SK-N-SH treated with all-trans-retinoic acid at 6 μM for 48 hours (cell line): ENCODE data around the gene UBE2E1.
A peak's percentile ranks its signal among the peaks of the same experiment; 100 is the strongest.

Experiments used
- ATAC-seq: fragments of 200-7000 bp; cut with Tn5 transposase; 3 replicates; pipeline ENCODE4 v1.9.1; 2020; ENCODE audit warnings: mild to moderate bottlenecking, moderate library complexity
- ARNTL ChIP-seq: fragments of 450-650 bp; formaldehyde crosslinking; IDR thresholded peaks from 2 replicates; pipeline ENCODE4 v1.5.0; 2020; ENCODE audit warnings: low read depth, mild to moderate bottlenecking, moderate library complexity, borderline replicate concordance
- CREB5 ChIP-seq: fragments of 250-450 bp; sonication (Bioruptor Pico); IDR thresholded peaks from 2 replicates; pipeline ENCODE4 v1.5.1; 2020; ENCODE audit warnings: low read depth, mild to moderate bottlenecking, moderate library complexity
- CSDC2 ChIP-seq: fragments of 250-450 bp; sonication (Bioruptor Pico); IDR thresholded peaks from 2 replicates; pipeline ENCODE4 v1.5.0; 2020; ENCODE audit warnings: mild to moderate bottlenecking, moderate library complexity
- ESRRG ChIP-seq: fragments of 250-450 bp; sonication (Bioruptor Pico); IDR thresholded peaks from 2 replicates; pipeline ENCODE4 v1.6.1; 2021; ENCODE audit warnings: mild to moderate bottlenecking
- ISL1 ChIP-seq: fragments of 250-450 bp; sonication (Bioruptor Pico); IDR thresholded peaks from 2 replicates; pipeline ENCODE4 v2.1.2; 2022; ENCODE audit warnings: mild to moderate bottlenecking, moderate library complexity
- OSR1 ChIP-seq: fragments of 250-450 bp; sonication (Bioruptor Pico); IDR thresholded peaks from 2 replicates; pipeline ENCODE4 v1.8.0; 2022; ENCODE audit warnings: moderate library complexity, mild to moderate bottlenecking, inconsistent platforms
- PATZ1 ChIP-seq: fragments of 250-450 bp; sonication (Bioruptor Pico); IDR thresholded peaks from 2 replicates; pipeline ENCODE4 v1.8.0; 2020; ENCODE audit warnings: mild to moderate bottlenecking, moderate library complexity, borderline replicate concordance
- RARB ChIP-seq: fragments of 250-450 bp; sonication (Bioruptor Pico); IDR thresholded peaks from 2 replicates; pipeline ENCODE4 v1.8.0; 2021; ENCODE audit warnings: mild to moderate bottlenecking, moderate library complexity
- SNAI2 ChIP-seq: fragments of 250-450 bp; sonication (Bioruptor Pico); IDR thresholded peaks from 2 replicates; pipeline ENCODE4 v1.5.0; 2020; ENCODE audit warnings: mild to moderate bottlenecking, moderate library complexity
- TCF4 ChIP-seq: fragments of 250-450 bp; sonication (Bioruptor Pico); IDR thresholded peaks from 2 replicates; pipeline ENCODE4 v1.8.0; 2021; ENCODE audit warnings: mild to moderate bottlenecking, moderate library complexity, borderline replicate concordance
- TSHZ2 ChIP-seq: fragments of 250-450 bp; sonication (Bioruptor Pico); IDR thresholded peaks from 2 replicates; pipeline ENCODE4 v1.5.0; 2020; ENCODE audit warnings: mild to moderate bottlenecking, moderate library complexity
- ZC3H10 ChIP-seq: fragments of 250-450 bp; sonication (Bioruptor Pico); IDR thresholded peaks from 2 replicates; pipeline ENCODE4 v1.5.1; 2021; ENCODE audit warnings: mild to moderate bottlenecking, moderate library complexity
- ZFP3 ChIP-seq: fragments of 250-450 bp; sonication (Bioruptor Pico); IDR thresholded peaks from 2 replicates; pipeline ENCODE4 v1.5.0; 2020; ENCODE audit warnings: mild to moderate bottlenecking, moderate library complexity
- ZFP30 ChIP-seq: fragments of 450-650 bp; formaldehyde crosslinking; IDR thresholded peaks from 2 replicates; pipeline ENCODE4 v1.5.0; 2022; ENCODE audit warnings: mild to moderate bottlenecking, moderate library complexity
- ZNF70 ChIP-seq: fragments of 450-650 bp; formaldehyde crosslinking; IDR thresholded peaks from 2 replicates; pipeline ENCODE4 v1.5.0; 2020; ENCODE audit warnings: mild to moderate bottlenecking, moderate library complexity
- TF ChIP-seq, protein P1 (sequence below): fragments of 250-450 bp; sonication (Bioruptor Pico); IDR thresholded peaks from 2 replicates; pipeline ENCODE4 v1.8.0; 2021; ENCODE audit warnings: low read depth, mild to moderate bottlenecking, moderate library complexity, borderline replicate concordance
- TF ChIP-seq, protein P2 (sequence below): fragments of 250-450 bp; sonication (Bioruptor Pico); IDR thresholded peaks from 2 replicates; pipeline ENCODE4 v1.5.1; 2021; ENCODE audit warnings: mild to moderate bottlenecking, moderate library complexity

Gene UBE2E1

GRCh38 chr3:23824699-23825444, 19.1 kb downstream of the UBE2E1 start:
- TF ChIP-seq ESRRG (CRISPR knock-in tag), result no peak
- TF ChIP-seq, protein P1, sequence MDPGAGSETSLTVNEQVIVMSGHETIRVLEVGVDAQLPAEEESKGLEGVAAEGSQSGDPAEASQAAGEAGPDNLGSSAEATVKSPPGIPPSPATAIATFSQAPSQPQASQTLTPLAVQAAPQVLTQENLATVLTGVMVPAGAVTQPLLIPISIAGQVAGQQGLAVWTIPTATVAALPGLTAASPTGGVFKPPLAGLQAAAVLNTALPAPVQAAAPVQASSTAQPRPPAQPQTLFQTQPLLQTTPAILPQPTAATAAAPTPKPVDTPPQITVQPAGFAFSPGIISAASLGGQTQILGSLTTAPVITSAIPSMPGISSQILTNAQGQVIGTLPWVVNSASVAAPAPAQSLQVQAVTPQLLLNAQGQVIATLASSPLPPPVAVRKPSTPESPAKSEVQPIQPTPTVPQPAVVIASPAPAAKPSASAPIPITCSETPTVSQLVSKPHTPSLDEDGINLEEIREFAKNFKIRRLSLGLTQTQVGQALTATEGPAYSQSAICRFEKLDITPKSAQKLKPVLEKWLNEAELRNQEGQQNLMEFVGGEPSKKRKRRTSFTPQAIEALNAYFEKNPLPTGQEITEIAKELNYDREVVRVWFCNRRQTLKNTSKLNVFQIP (CRISPR knock-in tag), result no peak
- TF ChIP-seq, all 23 proteins: peak for 0
- ATAC-seq, result no peak

DNA sequence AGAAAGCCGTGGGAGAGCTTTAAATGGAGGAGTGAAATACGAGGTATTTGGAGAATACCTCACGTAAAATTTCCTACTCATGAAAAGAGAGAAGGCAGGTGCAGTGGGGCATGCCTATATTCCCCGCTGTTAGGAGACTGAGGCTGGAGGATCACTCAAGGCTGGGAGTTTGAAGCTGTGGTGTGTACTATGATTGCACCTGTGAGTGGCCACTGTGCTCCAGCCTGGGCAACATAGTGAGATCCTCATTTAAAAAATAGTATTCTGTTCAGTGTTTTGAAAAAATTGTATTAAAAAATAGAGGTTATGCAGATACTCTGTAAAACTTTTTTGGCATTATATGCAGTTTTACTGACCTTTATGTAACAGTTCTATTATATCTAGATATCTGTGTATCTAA, 20.0 kb downstream of the UBE2E1 start:
- TF ChIP-seq ZNF70 (CRISPR knock-in tag) (no peak), ZFP3 (CRISPR knock-in tag) (no peak), SNAI2 (no peak), ARNTL (no peak), TCF4 (no peak), PATZ1 (CRISPR knock-in tag) (no peak), RARB (CRISPR knock-in tag) (no peak), TSHZ2 (no peak), ZC3H10 (CRISPR knock-in tag) (no peak), CSDC2 (CRISPR knock-in tag) (no peak), ZFP30 (CRISPR knock-in tag) (no peak), OSR1 (CRISPR knock-in tag) (no peak), CREB5 (no peak), ISL1 (CRISPR knock-in tag) (no peak), ESRRG (CRISPR knock-in tag) (no peak)
- TF ChIP-seq, protein P1 (CRISPR knock-in tag), result no peak
- TF ChIP-seq, protein P2, sequence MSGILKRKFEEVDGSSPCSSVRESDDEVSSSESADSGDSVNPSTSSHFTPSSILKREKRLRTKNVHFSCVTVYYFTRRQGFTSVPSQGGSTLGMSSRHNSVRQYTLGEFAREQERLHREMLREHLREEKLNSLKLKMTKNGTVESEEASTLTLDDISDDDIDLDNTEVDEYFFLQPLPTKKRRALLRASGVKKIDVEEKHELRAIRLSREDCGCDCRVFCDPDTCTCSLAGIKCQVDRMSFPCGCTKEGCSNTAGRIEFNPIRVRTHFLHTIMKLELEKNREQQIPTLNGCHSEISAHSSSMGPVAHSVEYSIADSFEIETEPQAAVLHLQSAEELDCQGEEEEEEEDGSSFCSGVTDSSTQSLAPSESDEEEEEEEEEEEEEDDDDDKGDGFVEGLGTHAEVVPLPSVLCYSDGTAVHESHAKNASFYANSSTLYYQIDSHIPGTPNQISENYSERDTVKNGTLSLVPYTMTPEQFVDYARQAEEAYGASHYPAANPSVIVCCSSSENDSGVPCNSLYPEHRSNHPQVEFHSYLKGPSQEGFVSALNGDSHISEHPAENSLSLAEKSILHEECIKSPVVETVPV (CRISPR knock-in tag), result no peak
- ATAC-seq, result no peak

- TF ChIP-seq CREB5 (no peak), TSHZ2 (0 out of 2 replicates have a peak, but pooled peaks have one; percentile 39), ZC3H10 (CRISPR knock-in tag) (no peak), ISL1 (CRISPR knock-in tag) (no peak), RARB (CRISPR knock-in tag) (no peak)
- peak; percentile 69 for ATAC-seq
Observed at GRCh38 chr3:23826382-23827064, 20.8 kb downstream of the UBE2E1 start.
